SK-N-SH (cell line): ENCODE measurements around the gene AGFG2. TPM values are rescaled to one million over a fixed set of nuclear protein-coding genes. Genes with fewer than 3 reads are reported as not detected.

Source experiments
- CHD2 ChIP-seq: fragments of 150-350 bp; IDR thresholded peaks from 2 replicates; pipeline ENCODE4 v1.6.1; 2018; ENCODE audit warnings: low read length; ENCODE audit not compliant: partially characterized antibody
- CTCF ChIP-seq: fragments of 200-600 bp; sonication (generic); IDR thresholded peaks from 2 replicates; pipeline ENCODE4 v1.6.1; 2017; ENCODE audit warnings: antibody characterized with exemption, mild to moderate bottlenecking, moderate library complexity
- ELF1 ChIP-seq: IDR thresholded peaks from 2 replicates; pipeline ENCODE4 v1.4.0; 2012
- GABPA ChIP-seq: IDR thresholded peaks from 2 replicates; pipeline ENCODE4 v1.4.0; 2012; ENCODE audit warnings: low read depth, mild to moderate bottlenecking
- GATA2 ChIP-seq: sonication (generic); formaldehyde crosslinking; IDR thresholded peaks from 2 replicates; pipeline ENCODE4 v1.5.0; 2020; ENCODE audit warnings: mild to moderate bottlenecking, missing genetic modification reagents
- IRF3 ChIP-seq: fragments of 150-350 bp; IDR thresholded peaks from 2 replicates; pipeline ENCODE4 v1.6.1; 2016; ENCODE audit warnings: mild to moderate bottlenecking, low read depth, low read length
- MEF2A ChIP-seq: IDR thresholded peaks from 2 replicates; pipeline ENCODE4 v1.4.0; 2012; ENCODE audit warnings: low read depth, borderline replicate concordance
- MXI1 ChIP-seq: IDR thresholded peaks from 2 replicates; pipeline ENCODE4 v1.6.1; 2012; ENCODE audit warnings: mild to moderate bottlenecking, low read depth, low read length, improper control_type of control experiment
- NRF1 ChIP-seq: IDR thresholded peaks from 2 replicates; pipeline ENCODE4 v1.6.1; 2012; ENCODE audit warnings: low read depth, mild to moderate bottlenecking, low read length
- POLR2AphosphoS5 ChIP-seq: IDR thresholded peaks from 2 replicates; pipeline ENCODE4 v1.6.1; 2012; ENCODE audit warnings: low read depth, low read length
- REST ChIP-seq: IDR thresholded peaks from 2 replicates; pipeline ENCODE4 v1.6.1; 2012; ENCODE audit warnings: mild to moderate bottlenecking, low read depth, low read length, moderate library complexity
- RFX5 ChIP-seq: IDR thresholded peaks from 2 replicates; pipeline ENCODE4 v1.6.1; 2012; ENCODE audit warnings: mild to moderate bottlenecking, improper control_type of control experiment, low read length
- RXRA ChIP-seq: IDR thresholded peaks from 2 replicates; pipeline ENCODE4 v1.4.0; 2012; ENCODE audit warnings: low read depth, mild to moderate bottlenecking, borderline replicate concordance
- SMC3 ChIP-seq: IDR thresholded peaks from 2 replicates; pipeline ENCODE4 v1.6.1; 2012; ENCODE audit warnings: low read depth, low read length, improper control_type of control experiment
- TAF1 ChIP-seq: IDR thresholded peaks from 2 replicates; pipeline ENCODE4 v1.6.1; 2012; ENCODE audit warnings: low read depth, mild to moderate bottlenecking, low read length, moderate library complexity, borderline replicate concordance
- TCF12 ChIP-seq: IDR thresholded peaks from 2 replicates; pipeline ENCODE4 v1.4.0; 2012
- TEAD4 ChIP-seq: IDR thresholded peaks from 2 replicates; pipeline ENCODE4 v1.4.0; 2012; ENCODE audit warnings: mild to moderate bottlenecking, borderline replicate concordance; ENCODE audit not compliant: insufficient read depth
- USF1 ChIP-seq: IDR thresholded peaks from 2 replicates; pipeline ENCODE4 v1.4.0; 2012; ENCODE audit warnings: low read depth, borderline replicate concordance
- USF2 ChIP-seq: fragments of 150-350 bp; IDR thresholded peaks from 2 replicates; pipeline ENCODE4 v1.6.1; 2017; ENCODE audit warnings: antibody characterized with exemption, low read length, low read depth, borderline replicate concordance
- polyA plus RNA-seq, 3 experiments: library from polyadenylated mRNA; depleted of rRNA; stranded (reverse); fragments of >200 nt; gene quantifications; 2 replicates each; pipeline ENCODE4 v1.2.3, GENCODE V29; 2012

AGFG2 gene
- polyA plus RNA-seq, 1 of the 3 experiments (the other 2 are of a cell fraction), result 23.1 TPM

GRCh38 chr7:100586266-100587025 lies 47.4 kb downstream of the AGFG2 start, which contains the start of gene FBXO24 (continued):
- TF ChIP-seq REST (no peak), GATA2 (CRISPR knock-in tag) (no peak), TEAD4 (no peak), MEF2A (no peak), TAF1 (peak; percentile 66), MXI1 (peak; percentile 15), POLR2AphosphoS5 (peak; percentile 73), NRF1 (peak; percentile 60), TCF12 (no peak), SMC3 (no peak), IRF3 (peak; percentile 100), USF1 (no peak), RXRA (no peak), CTCF (no peak), RFX5 (peak; percentile 91), CHD2 (peak; percentile 96), USF2 (no peak), ELF1 (peak; percentile 13), GABPA (peak; percentile 52)
- TF ChIP-seq, all 33 proteins: peak for 13
